Transverse colon (tissue), 3 donors: ENCODE results near the gene RPS6KL1.

ENCODE experiments used
- EP300 ChIP-seq: sonication (generic); formaldehyde crosslinking; IDR thresholded peaks from one replicate; pipeline ENCODE4 v1.6.1; 2017; ENCODE audit warnings: antibody characterized with exemption, low read depth
- POLR2A ChIP-seq: fragments of 450-650 bp; IDR thresholded peaks from one replicate; pipeline ENCODE4 v1.6.1; 2016; ENCODE audit warnings: antibody characterized with exemption, mild to moderate bottlenecking, moderate library complexity
- TF ChIP-seq, protein P1 (sequence below), 5 experiments: fragments of 200-600 bp in 3 of 5; fragments of 450-650 bp in 2 of 5; sonication (generic) in 3 of 5; IDR thresholded peaks; 1 replicate in 2 of 5; 2 replicates in 3 of 5; pipeline ENCODE4 v1.5.1; 2016 to 2017; ENCODE audit warnings: antibody characterized with exemption in 5 of 5, inconsistent platforms in 3 of 5, mild to moderate bottlenecking in 2 of 5, moderate library complexity in 1 of 5

DNA sequence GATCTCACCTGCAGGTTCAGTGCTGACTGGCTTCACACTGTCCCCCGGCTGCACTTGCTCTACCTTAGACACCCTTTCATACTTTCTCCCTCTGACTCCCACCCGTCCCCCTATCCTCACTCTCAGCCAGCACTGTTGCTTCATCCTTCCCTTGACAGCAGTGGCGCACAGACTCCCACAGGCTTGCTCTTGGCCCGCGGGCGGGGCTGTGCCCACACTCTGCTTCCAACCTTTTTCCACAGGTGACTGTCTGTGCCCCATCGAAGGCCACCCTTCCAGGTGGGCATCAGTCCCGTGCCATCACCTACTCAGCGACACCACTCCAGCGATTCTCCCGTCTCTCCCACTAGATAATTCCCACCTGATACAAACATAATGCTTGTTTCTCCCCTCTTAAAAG is 1.0 kb upstream of the RPS6KL1 start:
- TF ChIP-seq, protein P1, sequence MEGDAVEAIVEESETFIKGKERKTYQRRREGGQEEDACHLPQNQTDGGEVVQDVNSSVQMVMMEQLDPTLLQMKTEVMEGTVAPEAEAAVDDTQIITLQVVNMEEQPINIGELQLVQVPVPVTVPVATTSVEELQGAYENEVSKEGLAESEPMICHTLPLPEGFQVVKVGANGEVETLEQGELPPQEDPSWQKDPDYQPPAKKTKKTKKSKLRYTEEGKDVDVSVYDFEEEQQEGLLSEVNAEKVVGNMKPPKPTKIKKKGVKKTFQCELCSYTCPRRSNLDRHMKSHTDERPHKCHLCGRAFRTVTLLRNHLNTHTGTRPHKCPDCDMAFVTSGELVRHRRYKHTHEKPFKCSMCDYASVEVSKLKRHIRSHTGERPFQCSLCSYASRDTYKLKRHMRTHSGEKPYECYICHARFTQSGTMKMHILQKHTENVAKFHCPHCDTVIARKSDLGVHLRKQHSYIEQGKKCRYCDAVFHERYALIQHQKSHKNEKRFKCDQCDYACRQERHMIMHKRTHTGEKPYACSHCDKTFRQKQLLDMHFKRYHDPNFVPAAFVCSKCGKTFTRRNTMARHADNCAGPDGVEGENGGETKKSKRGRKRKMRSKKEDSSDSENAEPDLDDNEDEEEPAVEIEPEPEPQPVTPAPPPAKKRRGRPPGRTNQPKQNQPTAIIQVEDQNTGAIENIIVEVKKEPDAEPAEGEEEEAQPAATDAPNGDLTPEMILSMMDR (IDR thresholded peaks at IDR 0.05): no peak
- TF ChIP-seq EP300 (no peak), POLR2A (no peak)
